ENCODE results near the gene LRP1B.

GRCh38 chr2:141724426-141724825, 406.4 kb downstream of the LRP1B start:
- no peak for TF ChIP-seq CTCF (IDR thresholded peaks at IDR 0.05 in 4 of 5, conservative IDR thresholded peaks at IDR 0.05 in 1 of 5)
- TF ChIP-seq POLR2A (IDR thresholded peaks at IDR 0.05) = no peak
